NCI-H2107 treated with DMSO at 0.1 percent for 48 hours (cell line): Measurements from ENCODE around the gene IFNK.
"Not testable (repeated sequence)": the region's sequence is repeated elsewhere in the genome, so short reads cannot be mapped to it uniquely, and the experiment has no call there.

Experiments
- DNase-seq: peaks from one replicate; lab custom pipeline; 2025; ENCODE audit not compliant: unreplicated experiment; lab: John Stamatoyannopoulos, UW

IFNK gene, protein sequence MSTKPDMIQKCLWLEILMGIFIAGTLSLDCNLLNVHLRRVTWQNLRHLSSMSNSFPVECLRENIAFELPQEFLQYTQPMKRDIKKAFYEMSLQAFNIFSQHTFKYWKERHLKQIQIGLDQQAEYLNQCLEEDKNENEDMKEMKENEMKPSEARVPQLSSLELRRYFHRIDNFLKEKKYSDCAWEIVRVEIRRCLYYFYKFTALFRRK

GRCh38 chr9:27524236-27524635 is at the start of gene IFNK:
TSS of gene IFNK (plus strand) at chr9:27524290. CDS start at chr9:27524337, 47 bp downstream.
- no peak for DNase-seq

- no peak for DNase-seq
These were observed 49.8 kb upstream of the IFNK start for GRCh38 chr9:27474305-27474704.

GRCh38 chr9:27475057-27475595 is 49.0 kb upstream of the IFNK start:
- no peak for DNase-seq

GRCh38 chr9:27476870-27477515 is 47.1 kb upstream of the IFNK start:
- no peak for DNase-seq

DNA sequence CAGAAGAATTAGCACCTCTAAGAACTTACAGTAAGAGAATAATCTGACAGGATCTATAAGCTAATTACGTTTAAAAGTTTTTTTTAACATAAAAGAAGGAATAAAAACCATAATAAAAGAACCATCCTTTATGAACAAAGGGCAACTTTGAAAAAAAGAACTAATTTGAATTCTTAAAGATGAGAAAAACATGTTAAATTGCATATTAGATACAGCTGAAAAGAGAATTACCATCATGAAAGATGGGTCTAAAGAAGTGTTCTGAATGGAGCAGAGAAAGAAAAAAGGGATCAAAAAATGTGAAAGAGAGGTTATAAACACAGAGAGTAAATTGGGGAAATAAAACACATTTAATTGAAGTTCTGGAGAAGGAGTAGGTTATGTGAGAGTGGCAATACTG is 45.8 kb upstream of the IFNK start:
- DNase-seq, result no peak

GRCh38 chr9:27482709-27483108 is 41.4 kb upstream of the IFNK start:
- no peak for DNase-seq

GRCh38 chr9:27483576-27483975 is 40.5 kb upstream of the IFNK start:
- no peak for DNase-seq

DNA sequence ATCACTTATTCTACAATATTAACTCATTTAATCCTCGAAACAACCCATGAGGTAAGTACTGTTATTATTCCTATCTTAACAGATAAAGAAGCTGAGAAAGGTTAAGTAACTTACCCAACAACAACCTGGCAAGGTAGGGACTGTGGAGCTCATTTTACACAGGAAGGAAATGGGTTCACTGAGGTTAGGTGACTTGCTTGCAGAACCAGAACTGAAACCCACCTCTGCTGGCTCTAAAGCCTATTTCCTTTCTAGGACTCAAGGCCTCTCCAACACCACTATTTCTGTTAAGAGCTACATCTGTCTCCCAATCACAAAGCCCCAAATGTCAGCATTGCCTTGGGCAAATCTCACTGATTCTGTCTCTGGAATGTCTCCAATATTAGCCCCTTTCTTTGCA is 38.9 kb upstream of the IFNK start:
- no peak for DNase-seq

DNA sequence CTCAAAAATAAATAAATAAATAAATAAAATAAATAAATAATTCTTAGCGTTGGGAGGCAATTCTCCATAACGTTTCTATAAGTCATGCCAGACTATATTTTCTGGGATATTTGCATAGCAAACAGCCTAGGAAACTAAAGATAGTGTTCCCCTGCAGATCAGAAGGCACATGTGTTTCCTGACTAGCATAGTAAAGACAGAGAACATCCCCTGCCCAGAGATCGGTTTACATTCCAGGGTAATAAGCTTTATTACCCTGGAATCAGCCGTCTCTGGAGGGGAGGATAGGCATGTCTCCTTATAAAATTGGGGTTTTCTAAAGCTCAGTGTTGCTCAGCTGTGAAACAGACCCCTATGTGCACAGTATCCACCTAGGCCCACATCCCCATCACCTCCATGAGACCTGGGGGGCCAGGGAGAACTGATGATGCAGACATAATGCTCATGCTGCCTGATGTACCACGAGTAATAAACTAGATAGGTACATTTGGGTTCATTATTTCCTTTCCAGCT is 36.9 kb upstream of the IFNK start:
- no peak for DNase-seq

- DNase-seq, result no peak
These were observed 36.2 kb upstream of the IFNK start for GRCh38 chr9:27487927-27488326.

GRCh38 chr9:27489087-27489876 is 34.8 kb upstream of the IFNK start:
- DNase-seq, result no peak

DNA sequence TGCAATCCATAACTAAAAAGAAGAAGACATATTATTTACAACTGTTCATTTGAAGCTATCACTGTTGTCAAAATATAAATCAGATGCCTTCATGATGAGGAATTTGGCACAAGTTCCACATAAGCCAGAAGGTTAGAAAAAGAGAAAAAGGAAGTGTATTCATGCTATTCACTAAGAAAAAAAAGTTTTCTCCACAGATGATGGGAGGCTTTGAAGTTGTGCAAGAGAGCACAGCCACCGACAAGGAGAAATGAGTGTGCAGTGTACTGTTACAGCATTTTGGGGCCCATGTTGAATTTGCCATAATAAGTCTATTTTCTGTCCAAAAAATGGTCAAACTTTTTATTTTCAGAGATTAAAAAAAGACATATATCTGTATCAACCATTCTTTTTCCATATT is 32.9 kb upstream of the IFNK start:
- DNase-seq, result no peak

GRCh38 chr9:27495480-27496134 is 28.5 kb upstream of the IFNK start:
- DNase-seq, result no peak

- no peak for DNase-seq
These were observed 28.0 kb upstream of the IFNK start for GRCh38 chr9:27496135-27496504.

DNA sequence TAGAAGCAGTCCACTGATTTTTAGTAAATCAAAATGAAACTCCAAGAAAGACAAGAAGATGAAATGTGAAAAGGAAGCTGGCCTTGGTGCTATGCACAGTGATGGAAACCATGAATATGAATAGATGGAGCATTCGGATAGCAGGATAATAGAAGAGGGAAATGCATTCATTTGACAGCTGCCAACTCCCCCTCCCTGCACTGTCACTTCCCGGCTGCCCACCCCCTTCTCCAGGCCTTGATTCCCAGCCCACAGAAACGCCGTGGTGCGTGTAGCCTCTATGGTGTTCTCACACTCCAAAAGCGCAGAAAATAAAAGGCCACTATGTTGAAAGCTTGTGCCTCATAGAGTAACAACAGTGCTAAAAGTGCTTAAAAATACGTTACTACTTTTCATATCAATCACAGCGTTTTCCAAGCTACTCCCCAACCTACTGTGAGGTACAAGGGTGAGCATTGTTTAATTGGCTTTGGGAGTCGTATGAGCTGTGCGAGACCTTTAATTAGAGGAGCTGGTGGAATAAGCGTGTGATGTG is 26.1 kb upstream of the IFNK start:
- no peak for DNase-seq

GRCh38 chr9:27499451-27499850 is 24.6 kb upstream of the IFNK start:
- no peak for DNase-seq

DNA sequence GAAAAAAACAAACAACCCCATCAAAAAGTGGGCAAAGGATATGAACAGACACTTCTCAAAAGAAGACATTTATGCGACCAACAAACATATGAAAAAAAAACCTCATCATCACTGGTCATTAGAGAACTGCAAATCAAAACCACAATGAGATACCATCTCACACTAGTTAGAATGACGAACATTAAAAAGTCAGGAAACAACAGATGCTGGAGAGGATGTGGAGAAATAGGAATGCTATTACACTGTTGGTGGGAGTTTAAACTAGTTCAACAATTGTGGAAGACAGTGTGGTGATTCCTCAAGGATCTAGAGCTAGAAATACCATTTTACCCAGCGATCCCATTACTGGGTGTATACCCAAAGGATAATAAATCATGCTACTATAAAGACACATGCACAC is 23.2 kb upstream of the IFNK start:
- DNase-seq, result not testable (repeated sequence)

DNA sequence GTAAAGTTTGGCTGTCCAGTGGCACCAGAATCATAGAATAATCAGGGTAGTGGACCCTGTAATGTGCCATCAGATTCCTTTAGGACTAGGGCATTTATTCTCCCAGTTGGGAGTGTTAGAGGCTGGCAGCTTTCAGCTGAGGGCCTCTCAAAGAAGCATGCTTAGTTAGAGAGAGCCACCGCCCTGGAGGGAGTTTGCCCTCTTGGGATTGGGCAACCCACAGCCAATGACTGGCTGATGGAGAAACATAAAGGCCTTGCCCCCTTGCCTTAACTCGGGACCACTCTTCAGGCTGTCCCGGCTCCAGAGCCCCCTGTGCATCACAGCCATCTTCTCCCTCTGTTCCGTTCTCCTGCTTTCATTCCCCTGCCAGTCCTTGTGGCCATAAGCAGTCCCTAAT is 20.5 kb upstream of the IFNK start:
- DNase-seq, result no peak

DNA sequence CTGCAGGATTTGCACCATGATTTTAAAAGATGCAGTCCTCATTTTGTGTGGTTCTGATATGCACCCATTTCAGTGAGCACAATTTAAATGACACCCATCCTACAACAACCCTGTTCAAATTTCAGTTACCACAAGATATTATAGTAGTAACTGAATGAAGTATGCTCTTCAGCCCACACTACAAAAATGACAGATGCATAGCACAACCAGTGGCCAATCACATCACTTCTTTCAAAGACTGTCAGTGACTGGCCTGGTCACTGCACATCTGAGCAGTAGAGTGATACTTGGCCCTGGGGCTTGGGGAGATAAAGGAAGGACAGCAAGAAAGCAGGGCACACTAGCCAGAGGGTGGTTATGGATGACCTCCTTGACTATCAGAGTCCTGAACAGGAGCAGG is 19.8 kb upstream of the IFNK start:
- no peak for DNase-seq

DNA sequence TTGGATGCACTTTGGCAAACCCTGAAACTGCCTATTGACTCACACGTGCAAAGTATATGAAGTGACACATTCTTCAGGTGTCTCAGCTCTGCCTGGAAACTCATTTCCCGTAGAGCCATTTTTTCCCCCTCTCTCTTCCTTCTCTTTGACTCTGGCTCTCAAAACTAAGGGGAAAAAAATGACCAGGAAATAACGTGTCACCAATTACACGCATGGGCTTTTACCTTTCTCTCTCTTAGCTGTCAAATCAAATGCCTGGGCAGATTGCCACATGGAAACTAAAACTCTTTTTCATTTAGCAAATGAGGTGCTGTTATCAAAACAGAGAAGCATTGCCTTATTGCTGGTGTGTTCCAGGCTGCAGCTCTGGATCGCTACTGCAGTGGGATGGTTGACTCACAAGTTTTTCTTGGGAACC is 18.3 kb upstream of the IFNK start:
- DNase-seq, result no peak

GRCh38 chr9:27506981-27507380 is 17.1 kb upstream of the IFNK start:
- no peak for DNase-seq
